Vagina (tissue), 2 donors: ENCODE data around the gene S100B.

Source experiments
- POLR2A ChIP-seq, 2 donors: fragments of 450-650 bp; IDR thresholded peaks; one replicate each; pipeline ENCODE4 v1.6.1; 2017; ENCODE audit warnings: antibody characterized with exemption in 2 of 2, mild to moderate bottlenecking in 2 of 2, moderate library complexity in 2 of 2
- POLR2AphosphoS5 ChIP-seq, 2 donors: sonication (generic); formaldehyde crosslinking; IDR thresholded peaks; one replicate each; pipeline ENCODE4 v1.9.0; 2017; ENCODE audit warnings: antibody characterized with exemption in 2 of 2, mild to moderate bottlenecking in 2 of 2, low read depth in 1 of 2; ENCODE audit not compliant: insufficient read depth in 1 of 2
- TF ChIP-seq, protein P1 (sequence below), 3 experiments: fragments of 450-650 bp in 2 of 3; fragments of 200-600 bp in 1 of 3; sonication (generic) in 1 of 3; IDR thresholded peaks; one replicate each; pipeline ENCODE4 v1.5.1; 2017 to 2019; ENCODE audit warnings: antibody characterized with exemption in 3 of 3, mild to moderate bottlenecking in 2 of 3, moderate library complexity in 2 of 3

- TF ChIP-seq POLR2A (IDR thresholded peaks at IDR 0.05) (no peak), POLR2AphosphoS5 (IDR thresholded peaks at IDR 0.05; ENCODE audit: insufficient read depth in 1 of 2, low read depth in 1 of 2) (no peak)
- TF ChIP-seq, protein P1, sequence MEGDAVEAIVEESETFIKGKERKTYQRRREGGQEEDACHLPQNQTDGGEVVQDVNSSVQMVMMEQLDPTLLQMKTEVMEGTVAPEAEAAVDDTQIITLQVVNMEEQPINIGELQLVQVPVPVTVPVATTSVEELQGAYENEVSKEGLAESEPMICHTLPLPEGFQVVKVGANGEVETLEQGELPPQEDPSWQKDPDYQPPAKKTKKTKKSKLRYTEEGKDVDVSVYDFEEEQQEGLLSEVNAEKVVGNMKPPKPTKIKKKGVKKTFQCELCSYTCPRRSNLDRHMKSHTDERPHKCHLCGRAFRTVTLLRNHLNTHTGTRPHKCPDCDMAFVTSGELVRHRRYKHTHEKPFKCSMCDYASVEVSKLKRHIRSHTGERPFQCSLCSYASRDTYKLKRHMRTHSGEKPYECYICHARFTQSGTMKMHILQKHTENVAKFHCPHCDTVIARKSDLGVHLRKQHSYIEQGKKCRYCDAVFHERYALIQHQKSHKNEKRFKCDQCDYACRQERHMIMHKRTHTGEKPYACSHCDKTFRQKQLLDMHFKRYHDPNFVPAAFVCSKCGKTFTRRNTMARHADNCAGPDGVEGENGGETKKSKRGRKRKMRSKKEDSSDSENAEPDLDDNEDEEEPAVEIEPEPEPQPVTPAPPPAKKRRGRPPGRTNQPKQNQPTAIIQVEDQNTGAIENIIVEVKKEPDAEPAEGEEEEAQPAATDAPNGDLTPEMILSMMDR (IDR thresholded peaks at IDR 0.05): no peak
Observed at GRCh38 chr21:46552274-46552673, 52.6 kb downstream of the S100B start.
